GM21825 (cell line): ENCODE measurements around the gene COL7A1.
"Not testable (repeated sequence)": the region's sequence is repeated elsewhere in the genome, so short reads cannot be mapped to it uniquely, and the experiment has no call there.

Experiments used
- ATAC-seq: cut with Tn5 transposase; IDR thresholded peaks from one replicate; pipeline ENCODE4 v1.9.1; 2021; ENCODE audit warnings: mild to moderate bottlenecking, moderate library complexity; ENCODE audit not compliant: unreplicated experiment

The COL7A1 gene

DNA sequence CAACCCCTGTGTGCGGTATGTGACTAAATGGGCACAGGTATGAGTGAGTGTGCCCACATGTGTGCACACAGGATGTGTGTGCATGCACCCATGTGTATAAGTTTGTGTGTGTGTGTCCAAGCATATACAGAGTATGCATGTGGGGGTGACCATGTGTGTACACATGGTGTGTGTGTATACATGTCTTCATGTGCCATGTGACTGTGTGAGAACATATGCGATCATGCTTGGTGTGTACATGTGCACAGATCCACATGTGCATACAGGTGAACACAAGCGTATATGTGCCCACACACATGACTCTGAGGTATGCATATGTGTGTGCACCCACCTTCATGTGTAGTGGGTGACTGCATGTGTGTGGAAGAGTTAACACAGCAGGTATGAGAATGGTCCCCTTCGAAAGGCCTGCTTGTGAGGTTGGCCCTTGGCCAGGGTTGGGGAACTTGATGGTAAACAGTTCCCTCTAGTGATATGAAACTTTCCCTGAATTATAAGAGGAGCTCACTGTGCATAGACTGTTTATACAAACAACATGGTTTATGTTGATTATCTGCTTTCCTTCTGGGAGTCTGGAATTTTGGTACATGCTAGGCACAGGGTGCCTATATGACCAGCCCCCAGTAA lies 48.8 kb downstream of the COL7A1 start:
- no peak for ATAC-seq

DNA sequence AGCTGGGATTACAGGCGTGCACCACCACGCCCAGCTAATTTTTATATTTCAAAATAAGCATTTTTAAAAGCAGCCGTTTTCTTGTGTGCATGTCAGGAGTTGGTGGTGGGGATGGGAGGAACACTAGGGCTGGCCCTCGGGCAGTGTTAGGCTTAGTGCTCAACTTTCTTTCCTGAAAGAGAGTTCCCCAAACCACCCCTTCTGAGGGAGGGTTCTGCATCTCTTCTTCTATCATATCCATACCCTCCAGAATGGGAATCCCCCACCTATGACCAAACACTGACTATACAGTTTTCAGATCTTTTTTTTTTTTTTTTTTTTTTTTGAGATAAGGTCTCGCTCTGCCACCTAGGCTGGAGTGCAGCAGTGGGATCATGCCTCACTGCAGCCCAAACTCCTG lies 51.0 kb downstream of the COL7A1 start:
- ATAC-seq = no peak

DNA sequence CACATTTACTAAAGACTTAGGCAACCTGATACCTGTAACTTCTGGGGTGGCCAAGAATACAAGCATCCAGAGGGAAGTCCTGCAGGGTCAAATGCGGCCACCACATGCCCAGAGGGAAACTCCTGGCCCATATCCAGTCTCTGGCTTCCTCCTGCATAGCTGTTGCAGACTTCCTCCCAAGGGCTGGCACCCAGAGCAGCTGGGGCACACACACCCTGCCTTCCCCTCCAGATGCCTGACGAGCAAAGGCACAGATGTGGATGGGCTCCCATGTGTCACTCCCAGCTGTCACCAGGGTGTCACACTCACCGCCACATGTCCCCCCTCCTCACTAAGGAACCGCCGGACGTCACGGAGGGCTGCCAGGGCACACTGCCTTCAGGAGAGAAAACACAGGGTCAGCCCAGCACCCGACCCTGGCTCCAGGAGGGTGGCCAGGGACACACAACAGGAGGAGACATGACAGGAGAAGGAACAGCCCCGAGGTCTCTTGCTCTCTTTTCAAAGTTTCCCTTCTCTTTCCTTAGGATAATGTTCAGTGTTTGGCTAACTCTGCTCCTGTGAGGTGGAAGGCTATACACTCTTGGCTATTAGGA lies 51.8 kb downstream of the COL7A1 start:
- ATAC-seq = no peak

DNA sequence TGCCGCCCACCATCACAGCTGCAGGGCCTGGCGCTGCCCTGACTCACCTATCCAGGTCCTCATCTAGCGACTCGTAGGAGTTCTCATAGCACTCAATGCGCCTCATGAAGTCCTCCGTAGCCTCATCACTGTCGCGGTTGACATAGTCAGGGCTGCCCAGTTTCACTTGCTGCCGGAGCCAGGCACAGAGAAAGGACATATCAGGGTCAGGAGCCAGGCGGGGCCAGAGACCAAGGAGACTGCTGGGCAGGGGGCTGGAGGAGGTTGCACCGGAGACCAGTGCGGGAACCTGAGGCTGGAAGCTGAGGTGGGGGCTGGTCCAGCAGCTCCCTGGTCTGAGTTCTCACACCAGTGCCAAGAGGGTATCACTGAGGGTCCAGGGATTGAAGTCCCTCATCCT lies 56.7 kb downstream of the COL7A1 start:
- no peak for ATAC-seq

DNA sequence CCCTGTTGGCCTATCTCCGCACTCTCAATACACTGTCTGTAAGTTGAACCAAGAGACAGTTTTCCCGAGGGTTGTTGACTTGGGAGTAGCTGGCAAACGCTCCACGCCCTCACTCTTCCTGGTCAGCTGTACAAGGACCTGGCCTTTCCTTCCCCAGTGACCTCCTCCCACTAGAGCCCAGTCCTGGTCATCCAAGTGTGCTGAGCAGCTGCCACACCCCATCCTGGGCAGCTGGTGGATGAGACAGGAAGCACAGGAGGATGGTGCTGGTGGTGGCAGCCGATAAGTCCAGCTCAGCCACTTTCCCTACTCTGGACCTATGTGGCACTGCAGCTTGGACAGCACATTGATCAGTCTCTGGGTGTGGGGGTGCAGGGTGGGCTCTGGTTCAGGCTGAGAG lies 58.3 kb downstream of the COL7A1 start:
- ATAC-seq = no peak

DNA sequence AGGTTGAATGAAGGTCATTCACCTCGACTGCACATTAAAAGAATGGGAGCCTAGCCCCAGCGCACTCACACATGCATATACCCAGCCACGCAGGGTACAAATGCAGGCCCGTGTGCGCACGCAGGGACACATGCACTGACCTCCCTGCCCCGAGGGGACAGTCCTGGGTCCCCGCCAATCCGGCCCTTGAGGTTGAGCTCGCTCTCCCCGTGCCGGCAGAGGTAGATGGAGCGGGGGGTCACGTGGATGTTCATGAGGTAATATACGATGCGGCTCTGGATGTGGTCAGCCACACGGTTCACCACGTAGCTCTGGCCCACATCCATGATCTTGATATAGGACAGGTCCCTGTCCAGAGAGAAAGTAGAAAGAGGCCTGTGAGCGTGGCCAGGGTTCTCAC lies 59.0 kb downstream of the COL7A1 start:
- ATAC-seq = no peak

DNA sequence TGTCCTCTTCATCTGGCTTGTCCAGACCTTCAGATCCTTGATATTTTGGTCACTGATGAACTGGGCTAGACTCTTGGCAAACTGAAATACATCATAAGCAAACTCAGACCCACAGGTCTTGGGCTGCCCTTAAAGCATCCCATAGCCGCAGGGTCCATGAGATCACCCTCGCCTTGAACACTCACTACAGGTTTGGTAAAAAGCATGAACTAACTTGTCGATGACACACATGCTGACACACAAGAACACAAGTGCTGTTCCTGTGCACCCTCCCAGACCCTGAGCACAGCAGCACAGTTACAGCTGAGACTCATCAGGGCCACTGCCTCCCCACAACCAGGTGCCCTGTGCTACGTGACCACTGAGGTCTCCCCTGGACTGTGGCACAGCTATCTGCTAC lies 59.6 kb downstream of the COL7A1 start:
- no peak for ATAC-seq

DNA sequence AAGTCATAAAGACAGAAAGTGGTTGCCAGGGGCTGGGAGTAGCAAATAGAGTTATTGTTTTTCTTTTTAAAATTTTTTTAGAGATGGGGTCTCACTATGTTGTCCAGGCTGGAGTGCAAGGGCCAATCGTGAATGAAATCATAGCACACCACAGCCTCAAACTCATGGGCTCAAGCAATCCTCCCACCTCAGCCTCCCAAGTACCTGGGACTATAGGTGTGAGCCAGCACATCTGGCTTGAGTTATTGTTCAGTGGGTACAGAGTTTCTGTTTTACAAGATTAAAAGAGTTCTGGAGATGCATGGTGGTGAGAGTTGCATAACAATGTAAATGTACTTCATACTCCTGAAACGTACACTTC lies 62.2 kb downstream of the COL7A1 start:
- ATAC-seq = no peak

DNA sequence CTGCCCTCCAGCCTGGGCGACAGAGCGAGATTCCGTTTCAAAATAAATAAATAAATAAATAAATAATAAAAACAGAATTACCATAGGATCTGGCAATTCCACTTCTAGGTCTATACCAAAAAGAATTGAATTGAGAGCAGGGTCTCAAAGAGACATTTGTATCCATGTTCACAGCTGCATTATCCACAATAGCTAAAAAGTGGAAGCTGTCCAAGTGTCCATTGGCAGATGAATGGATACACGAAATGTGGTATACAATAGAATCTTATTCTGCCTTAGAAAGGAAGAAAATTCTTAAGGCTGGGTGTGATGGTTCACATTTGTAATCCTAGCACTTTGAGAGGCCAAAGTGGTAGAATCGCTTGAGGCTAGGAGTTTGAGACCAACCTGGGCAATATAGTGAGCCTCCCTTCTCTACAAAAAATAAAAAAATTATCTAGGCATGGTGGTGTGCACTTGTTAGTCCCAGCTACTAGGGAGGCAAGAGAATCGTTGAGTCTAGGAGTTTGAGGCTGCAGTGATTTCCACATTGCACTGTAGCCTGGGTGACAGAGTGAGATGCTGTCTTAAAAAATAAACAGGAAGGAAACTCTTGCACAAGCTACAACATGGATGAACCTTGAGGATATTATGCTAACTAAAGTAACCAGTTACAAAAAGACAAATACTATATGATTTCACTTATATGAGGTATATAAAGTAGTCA lies 62.7 kb downstream of the COL7A1 start:
- no peak for ATAC-seq

DNA sequence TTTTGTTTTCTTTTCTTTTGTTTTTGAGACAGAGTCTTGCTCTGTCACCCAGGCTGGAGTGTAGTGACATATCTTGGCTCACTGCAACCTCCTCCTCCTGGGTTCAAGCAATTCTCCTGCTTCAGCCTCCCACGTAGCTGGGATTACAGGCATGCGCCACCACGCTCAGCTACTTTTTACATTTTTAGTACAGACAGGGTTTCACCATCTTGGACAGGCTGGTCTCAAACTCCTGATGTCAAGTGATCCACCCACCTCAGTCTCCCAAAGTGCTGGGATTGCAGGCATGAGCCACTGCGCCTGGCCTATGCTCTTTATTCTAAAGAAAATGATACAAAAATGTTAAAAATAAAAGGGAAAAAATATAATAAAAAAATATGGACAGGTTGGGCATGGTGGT lies 64.4 kb downstream of the COL7A1 start:
- ATAC-seq = not testable (repeated sequence)

DNA sequence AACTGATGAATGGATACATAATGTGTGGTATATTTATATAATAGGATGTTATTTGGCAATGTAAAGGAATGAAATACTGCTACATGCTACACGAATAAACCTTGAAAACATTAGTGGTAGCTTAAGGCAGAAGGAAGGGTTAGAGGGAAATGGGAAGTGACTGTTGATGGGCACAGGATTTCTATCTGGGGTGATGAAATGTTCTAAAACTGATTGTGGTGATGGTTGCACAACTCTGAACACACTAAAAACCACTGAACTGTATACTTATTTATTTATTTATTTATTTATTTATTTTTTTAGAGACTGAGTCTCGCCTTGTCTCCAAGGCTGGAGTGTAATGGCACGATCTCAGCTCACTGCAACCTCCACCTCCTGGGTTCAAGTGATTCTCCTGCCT lies 66.4 kb downstream of the COL7A1 start:
- no peak for ATAC-seq

DNA sequence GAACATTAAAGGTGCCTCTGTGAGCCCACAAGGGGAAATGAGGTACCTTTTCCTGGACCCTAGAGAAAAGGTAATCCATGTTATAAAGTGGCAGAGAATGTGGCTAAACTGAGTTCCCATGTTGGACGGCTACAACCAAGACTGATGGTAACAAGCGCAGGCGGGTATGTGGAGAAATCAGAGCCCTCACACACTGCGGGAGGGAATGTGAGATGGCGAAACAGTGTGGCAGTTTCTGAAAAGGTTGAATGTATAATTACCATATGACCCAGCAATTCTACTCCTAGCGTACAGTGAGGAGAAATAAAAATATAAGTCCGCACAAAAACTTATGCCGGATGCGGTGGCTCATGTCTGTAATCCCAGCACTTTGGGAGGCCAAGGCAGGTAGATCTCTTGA lies 67.1 kb downstream of the COL7A1 start:
- ATAC-seq = no peak

DNA sequence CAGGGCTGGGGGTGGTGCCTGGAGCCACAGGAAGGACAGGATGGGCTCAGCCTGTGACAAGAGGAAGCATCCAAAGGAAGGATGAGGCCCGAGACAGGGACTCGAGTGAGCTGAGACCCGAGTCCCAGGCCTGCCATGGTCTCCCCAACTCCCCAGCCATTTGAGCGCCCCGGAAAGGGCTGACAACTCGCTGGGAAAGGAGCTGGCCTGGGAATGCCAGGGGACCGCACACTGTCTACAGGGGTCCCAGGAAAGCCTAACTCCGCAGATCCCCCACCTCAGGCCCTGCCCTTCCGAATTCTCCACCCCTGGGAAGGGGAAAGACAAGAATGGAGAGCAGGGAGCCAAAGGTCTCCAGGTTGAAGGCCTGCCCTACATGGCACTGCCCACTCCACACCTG lies 70.2 kb downstream of the COL7A1 start:
- no peak for ATAC-seq

DNA sequence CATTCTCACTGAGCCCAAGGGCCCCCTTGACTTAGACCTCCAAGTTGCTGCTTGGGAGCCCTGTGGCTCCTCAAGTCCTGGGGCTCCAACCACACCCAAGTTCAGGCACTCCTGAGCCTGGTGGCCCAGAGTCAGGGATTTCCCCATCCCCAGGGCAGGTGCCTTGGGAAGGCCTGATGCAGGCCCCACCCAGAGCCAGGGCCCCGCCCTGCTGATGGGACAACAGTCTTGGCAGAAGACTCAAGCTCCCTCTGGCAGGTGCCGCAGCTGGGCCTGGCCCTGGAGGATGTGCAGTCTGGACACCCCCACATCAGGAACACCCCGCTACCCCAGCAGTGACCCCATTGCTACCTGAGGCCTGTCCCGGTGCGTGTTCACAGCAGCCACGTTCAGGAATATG lies 73.5 kb downstream of the COL7A1 start:
- ATAC-seq = no peak

DNA sequence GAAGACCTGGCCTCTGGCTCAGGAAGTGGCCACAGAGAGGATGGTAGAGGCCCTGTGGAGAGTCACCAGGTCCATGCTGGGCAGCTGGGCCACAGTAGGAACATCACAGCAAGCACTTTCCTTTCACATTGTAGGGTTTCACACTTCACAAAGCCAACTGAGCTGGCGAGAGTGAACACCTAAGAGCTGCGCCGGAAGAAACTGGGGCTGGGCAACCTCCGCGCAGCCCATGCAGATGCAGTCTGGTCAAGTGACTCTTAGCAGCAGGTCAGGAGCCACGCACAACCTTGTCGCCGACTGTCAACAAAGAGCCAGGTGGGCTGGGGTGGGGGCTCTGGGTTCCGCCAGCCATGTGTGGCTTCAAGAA lies 75.9 kb downstream of the COL7A1 start:
- no peak for ATAC-seq

DNA sequence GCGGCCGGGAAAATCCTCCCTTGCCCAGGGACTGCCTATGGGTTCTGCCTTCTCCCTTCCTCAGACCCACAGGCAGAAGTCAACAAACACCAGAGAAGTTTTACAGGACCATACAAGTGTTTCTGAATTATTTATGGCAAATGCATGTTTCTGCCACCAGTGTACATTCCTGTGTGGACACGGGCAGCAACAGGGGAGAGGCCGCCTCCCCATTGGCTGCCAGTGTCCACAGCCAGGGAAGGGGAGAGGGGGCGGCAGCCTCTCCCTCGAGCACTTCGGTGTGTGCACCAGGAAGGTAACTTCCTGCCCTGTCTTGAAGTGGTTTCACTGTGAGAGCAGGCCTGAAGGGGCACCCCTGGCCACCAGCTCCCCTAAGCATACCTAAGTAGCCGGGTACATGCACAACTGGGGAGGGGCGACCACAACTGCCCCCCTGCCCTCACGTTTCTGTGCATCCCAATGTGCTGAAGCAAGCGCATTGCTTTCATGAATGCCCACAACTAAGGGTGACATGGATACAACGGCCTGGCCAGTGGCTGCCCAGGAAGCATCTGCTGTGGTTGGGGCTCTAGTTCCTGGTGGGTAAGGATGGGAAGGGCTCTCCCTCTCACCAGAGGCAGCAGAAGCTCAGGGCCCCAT lies 76.4 kb downstream of the COL7A1 start:
- ATAC-seq = no peak

DNA sequence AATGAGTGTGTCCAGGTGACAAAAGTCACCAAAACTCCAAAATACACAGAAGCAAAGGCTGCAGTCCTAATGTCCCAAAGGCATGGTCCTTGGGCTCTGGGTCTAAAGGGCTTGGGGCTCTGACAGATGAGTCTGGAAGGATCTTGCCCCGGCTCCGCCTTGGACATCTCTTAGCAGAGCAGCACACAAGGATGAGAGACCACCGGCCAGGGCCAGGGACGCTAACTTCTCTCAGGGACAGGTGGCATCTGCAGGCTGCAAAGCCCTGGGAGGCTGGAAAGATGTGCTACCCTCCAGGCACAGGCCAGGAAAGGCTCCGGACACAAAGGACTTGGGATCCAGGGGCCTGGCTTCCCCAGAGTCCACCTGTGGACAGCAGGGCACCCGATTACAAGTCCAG lies 77.1 kb downstream of the COL7A1 start:
- ATAC-seq = no peak

DNA sequence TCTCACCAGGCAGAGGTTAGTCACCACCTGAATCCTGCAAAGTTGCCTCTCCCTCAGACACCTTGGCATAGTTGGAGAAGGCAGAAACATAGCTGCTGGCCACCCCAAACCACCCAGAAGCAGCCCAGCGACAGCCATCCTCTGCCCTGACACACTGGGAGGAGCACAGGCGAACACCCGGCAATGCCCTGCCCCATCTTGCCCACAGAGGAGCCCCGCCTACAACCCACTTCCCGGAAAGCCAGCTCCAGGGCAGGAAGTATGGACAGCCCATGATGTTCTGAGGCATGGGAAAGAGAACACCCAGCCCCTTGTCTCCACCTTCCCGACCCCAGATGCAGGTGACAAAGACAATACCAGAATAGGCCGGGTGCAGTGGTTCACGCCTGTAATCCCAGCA lies 78.6 kb downstream of the COL7A1 start:
- no peak for ATAC-seq

DNA sequence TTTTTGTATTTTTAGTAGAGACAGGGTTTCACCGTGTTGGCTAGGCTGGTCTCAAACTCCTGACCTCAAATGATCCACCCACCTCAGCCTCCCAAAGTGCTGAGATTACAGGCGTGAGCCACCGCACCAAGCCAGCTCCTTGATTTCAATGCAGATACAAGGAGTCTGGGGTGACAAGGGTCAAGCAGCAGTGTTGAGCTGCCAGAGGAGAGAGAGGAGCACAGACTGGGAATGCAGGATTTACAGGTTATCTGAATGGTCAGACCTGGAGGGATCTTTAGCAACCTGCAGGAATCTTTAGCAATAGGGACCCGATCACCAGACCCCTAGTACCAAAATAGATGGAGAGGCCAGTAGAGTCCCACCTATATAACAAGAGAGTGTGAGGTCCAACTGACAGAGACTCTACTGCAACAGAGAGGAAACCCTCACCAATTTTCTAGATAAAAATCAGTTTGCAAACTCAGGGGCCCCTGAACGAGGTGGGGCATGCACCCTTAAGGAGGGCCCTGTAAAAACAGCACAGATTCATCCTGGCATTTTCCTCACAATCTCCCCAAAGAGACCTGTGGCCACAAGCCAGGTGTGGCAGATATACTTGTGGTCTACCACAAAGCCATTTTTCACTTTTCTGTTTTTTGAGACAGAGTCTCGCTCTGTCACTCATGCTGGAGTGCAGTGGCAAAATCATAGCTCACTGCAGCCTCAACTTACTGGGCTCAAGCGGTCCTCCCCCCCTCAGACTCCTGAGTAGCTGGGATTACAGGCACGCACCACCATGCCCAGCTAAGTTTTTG lies 80.5 kb downstream of the COL7A1 start:
- ATAC-seq = no peak
